ENCODE results near the gene CDCA4.

DNA sequence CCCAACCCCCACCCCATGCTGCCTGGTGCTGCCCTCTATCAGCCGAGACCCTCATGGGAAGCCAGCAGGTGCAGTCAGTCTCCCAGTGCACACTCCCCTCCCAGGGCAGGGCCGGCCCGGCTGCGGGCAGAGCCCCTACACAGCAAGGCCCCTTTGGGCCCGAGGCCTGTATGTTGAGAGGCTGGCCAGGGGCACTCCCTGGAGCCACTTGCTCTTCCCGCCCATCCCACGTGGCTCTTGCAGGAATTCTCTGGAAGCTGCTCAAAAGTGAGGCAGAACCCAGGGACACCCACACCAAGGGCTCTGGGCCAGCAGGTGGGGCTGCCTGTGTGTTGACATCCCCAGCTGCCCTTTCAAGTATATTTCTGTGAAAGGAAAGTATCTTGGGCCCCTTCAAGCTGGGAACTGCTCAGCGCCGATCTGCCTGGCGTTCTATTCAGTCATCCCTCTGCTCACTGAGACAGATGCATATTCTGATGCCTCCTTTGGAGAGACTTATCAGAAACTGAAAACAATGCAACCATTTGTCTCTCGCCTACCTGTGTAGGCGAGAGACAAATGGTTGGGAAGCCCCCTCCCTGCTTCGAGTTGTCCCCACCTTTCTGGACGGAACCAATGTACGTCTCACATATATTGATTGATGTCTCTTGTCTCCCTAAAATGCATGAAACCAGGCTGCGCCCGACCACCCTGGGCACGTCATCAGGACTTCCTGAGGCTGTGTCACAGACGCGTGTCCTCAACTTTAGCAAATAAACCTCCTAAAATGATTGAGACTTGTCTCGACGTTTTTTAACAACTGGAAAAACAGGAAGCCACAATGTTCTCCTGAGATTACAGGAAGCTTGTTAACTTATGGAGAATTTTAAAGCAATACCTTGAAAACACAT lies 38.4 kb upstream of the CDCA4 start:
- TF ChIP-seq POLR2A (IDR thresholded peaks at IDR 0.05; ENCODE audit: extremely low read depth, insufficient read length) (no peak), MYC (IDR thresholded peaks at IDR 0.05; ENCODE audit: low read depth, low read length) (no peak)
- TF ChIP-seq, protein P1, sequence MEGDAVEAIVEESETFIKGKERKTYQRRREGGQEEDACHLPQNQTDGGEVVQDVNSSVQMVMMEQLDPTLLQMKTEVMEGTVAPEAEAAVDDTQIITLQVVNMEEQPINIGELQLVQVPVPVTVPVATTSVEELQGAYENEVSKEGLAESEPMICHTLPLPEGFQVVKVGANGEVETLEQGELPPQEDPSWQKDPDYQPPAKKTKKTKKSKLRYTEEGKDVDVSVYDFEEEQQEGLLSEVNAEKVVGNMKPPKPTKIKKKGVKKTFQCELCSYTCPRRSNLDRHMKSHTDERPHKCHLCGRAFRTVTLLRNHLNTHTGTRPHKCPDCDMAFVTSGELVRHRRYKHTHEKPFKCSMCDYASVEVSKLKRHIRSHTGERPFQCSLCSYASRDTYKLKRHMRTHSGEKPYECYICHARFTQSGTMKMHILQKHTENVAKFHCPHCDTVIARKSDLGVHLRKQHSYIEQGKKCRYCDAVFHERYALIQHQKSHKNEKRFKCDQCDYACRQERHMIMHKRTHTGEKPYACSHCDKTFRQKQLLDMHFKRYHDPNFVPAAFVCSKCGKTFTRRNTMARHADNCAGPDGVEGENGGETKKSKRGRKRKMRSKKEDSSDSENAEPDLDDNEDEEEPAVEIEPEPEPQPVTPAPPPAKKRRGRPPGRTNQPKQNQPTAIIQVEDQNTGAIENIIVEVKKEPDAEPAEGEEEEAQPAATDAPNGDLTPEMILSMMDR (IDR thresholded peaks at IDR 0.05; ENCODE audit: low read depth, low read length): no peak
- TF ChIP-seq, protein P2, sequence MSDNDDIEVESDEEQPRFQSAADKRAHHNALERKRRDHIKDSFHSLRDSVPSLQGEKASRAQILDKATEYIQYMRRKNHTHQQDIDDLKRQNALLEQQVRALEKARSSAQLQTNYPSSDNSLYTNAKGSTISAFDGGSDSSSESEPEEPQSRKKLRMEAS (IDR thresholded peaks at IDR 0.05; ENCODE audit: low read depth, low read length): no peak

All from NB4 (cell line).